HepG2 (cell line): ENCODE measurements around the gene PRR29. TPM values are rescaled to one million over a fixed set of nuclear protein-coding genes. Genes with fewer than 3 reads are reported as not detected.

Experiments
- AGO2 ChIP-seq: fragments of 200-400 bp; formaldehyde crosslinking; optimal IDR thresholded peaks from 2 replicates; pipeline ENCODE3; 2017; ENCODE audit warnings: mild to moderate bottlenecking, low read depth, low read length, moderate library complexity
- GMEB2 ChIP-seq: IDR thresholded peaks from 2 replicates; pipeline ENCODE4 v1.6.1; 2016; ENCODE audit warnings: missing biosample characterization, missing genetic modification reagents, low read depth
- HOXA5 ChIP-seq: sonication (generic); formaldehyde crosslinking; IDR thresholded peaks from 2 replicates; pipeline ENCODE4 v1.4.0; 2020; ENCODE audit warnings: missing genetic modification reagents
- IKZF4 ChIP-seq: sonication (generic); formaldehyde crosslinking; IDR thresholded peaks from 2 replicates; pipeline ENCODE4 v1.5.1; 2020; ENCODE audit warnings: borderline replicate concordance, mild to moderate bottlenecking, low read depth, missing genetic modification reagents; ENCODE audit errors: not compliant biosample characterization
- SKI ChIP-seq: fragments of 450-650 bp; IDR thresholded peaks from one replicate; pipeline ENCODE4 v1.6.1; 2018; ENCODE audit warnings: mild to moderate bottlenecking; ENCODE audit not compliant: partially characterized antibody
- ZBTB20 ChIP-seq: sonication (generic); formaldehyde crosslinking; IDR thresholded peaks from 2 replicates; pipeline ENCODE4 v1.8.1; 2023; ENCODE audit warnings: missing genetic modification reagents, low read depth, mild to moderate bottlenecking, borderline replicate concordance
- ZBTB38 ChIP-seq: sonication (generic); formaldehyde crosslinking; IDR thresholded peaks from 2 replicates; pipeline ENCODE4 v1.5.1; 2020; ENCODE audit warnings: mild to moderate bottlenecking, missing genetic modification reagents
- ZKSCAN1 ChIP-seq: fragments of 150-350 bp; IDR thresholded peaks from 2 replicates; pipeline ENCODE4 v1.6.1; 2014; ENCODE audit warnings: low read length
- ZNF230 ChIP-seq: sonication (generic); formaldehyde crosslinking; IDR thresholded peaks from 2 replicates; pipeline ENCODE4 v1.4.0; 2020; ENCODE audit warnings: mild to moderate bottlenecking, missing genetic modification reagents
- ZNF609 ChIP-seq: sonication (generic); formaldehyde crosslinking; IDR thresholded peaks from 2 replicates; pipeline ENCODE4 v1.4.0; 2020; ENCODE audit warnings: mild to moderate bottlenecking, missing genetic modification reagents, borderline replicate concordance
- polyA plus RNA-seq, 8 experiments: library from polyadenylated mRNA; depleted of rRNA in 3 of 8; stranded (reverse) in 7 of 8; unstranded in 1 of 8; fragments of >200 nt; fragmentation: Illumina TruSeq in 4 of 8; extraction: Trizol in 4 of 8; gene quantifications; 2 replicates each; pipeline versions ENCODE4 v1.2.1 to v1.2.3, GENCODE V29; 2011 to 2016; ENCODE audit warnings: low read depth in 4 of 8, missing spikeins in 1 of 8, mixed read lengths in 1 of 8; ENCODE audit not compliant: insufficient read depth in 1 of 8
- total RNA-seq, 5 experiments: library from RNA; depleted of rRNA; stranded (reverse); fragments of >200 nt; fragmentation: Illumina TruSeq; extraction: Trizol; gene quantifications; 2 replicates each; pipeline ENCODE4 v1.2.3, GENCODE V29; 2016; ENCODE audit warnings: low read depth in 1 of 5
- TF ChIP-seq, protein P1 (sequence below): sonication (generic); formaldehyde crosslinking; conservative IDR thresholded peaks from 2 replicates; pipeline ENCODE4 v1.8.0; 2022; ENCODE audit warnings: missing genetic modification reagents
- TF ChIP-seq, protein P2 (sequence below): IDR thresholded peaks from 2 replicates; pipeline ENCODE4 v1.6.1; 2016; ENCODE audit warnings: mild to moderate bottlenecking, missing biosample characterization, missing genetic modification reagents
- TF ChIP-seq, protein P3 (sequence below): sonication (generic); formaldehyde crosslinking; IDR thresholded peaks from 2 replicates; pipeline ENCODE4 v1.5.0; 2020; ENCODE audit warnings: mild to moderate bottlenecking, missing genetic modification reagents, borderline replicate concordance

Gene PRR29
- total and polyA plus RNA-seq, 2 of the 13 experiments (the other 11 are each of a cell fraction or from before 2014, with no cell fraction given): 0.07 to 0.20 TPM

- TF ChIP-seq ZBTB38 (CRISPR knock-in tag) (no peak; the same call in 1 of the 2 replicates), ZKSCAN1 (no peak), IKZF4 (no peak), ZBTB20 (no peak), ZNF609 (CRISPR knock-in tag) (no peak), ZNF230 (CRISPR knock-in tag) (no peak), SKI (no peak), AGO2 (no peak), HOXA5 (CRISPR knock-in tag) (no peak), GMEB2 (CRISPR knock-in tag) (no peak)
- TF ChIP-seq, protein P1, sequence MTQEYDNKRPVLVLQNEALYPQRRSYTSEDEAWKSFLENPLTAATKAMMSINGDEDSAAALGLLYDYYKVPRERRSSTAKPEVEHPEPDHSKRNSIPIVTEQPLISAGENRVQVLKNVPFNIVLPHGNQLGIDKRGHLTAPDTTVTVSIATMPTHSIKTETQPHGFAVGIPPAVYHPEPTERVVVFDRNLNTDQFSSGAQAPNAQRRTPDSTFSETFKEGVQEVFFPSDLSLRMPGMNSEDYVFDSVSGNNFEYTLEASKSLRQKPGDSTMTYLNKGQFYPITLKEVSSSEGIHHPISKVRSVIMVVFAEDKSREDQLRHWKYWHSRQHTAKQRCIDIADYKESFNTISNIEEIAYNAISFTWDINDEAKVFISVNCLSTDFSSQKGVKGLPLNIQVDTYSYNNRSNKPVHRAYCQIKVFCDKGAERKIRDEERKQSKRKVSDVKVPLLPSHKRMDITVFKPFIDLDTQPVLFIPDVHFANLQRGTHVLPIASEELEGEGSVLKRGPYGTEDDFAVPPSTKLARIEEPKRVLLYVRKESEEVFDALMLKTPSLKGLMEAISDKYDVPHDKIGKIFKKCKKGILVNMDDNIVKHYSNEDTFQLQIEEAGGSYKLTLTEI (CRISPR knock-in tag): no peak
- TF ChIP-seq, protein P2, sequence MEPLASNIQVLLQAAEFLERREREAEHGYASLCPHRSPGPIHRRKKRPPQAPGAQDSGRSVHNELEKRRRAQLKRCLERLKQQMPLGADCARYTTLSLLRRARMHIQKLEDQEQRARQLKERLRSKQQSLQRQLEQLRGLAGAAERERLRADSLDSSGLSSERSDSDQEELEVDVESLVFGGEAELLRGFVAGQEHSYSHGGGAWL (CRISPR knock-in tag): no peak
- TF ChIP-seq, protein P3, sequence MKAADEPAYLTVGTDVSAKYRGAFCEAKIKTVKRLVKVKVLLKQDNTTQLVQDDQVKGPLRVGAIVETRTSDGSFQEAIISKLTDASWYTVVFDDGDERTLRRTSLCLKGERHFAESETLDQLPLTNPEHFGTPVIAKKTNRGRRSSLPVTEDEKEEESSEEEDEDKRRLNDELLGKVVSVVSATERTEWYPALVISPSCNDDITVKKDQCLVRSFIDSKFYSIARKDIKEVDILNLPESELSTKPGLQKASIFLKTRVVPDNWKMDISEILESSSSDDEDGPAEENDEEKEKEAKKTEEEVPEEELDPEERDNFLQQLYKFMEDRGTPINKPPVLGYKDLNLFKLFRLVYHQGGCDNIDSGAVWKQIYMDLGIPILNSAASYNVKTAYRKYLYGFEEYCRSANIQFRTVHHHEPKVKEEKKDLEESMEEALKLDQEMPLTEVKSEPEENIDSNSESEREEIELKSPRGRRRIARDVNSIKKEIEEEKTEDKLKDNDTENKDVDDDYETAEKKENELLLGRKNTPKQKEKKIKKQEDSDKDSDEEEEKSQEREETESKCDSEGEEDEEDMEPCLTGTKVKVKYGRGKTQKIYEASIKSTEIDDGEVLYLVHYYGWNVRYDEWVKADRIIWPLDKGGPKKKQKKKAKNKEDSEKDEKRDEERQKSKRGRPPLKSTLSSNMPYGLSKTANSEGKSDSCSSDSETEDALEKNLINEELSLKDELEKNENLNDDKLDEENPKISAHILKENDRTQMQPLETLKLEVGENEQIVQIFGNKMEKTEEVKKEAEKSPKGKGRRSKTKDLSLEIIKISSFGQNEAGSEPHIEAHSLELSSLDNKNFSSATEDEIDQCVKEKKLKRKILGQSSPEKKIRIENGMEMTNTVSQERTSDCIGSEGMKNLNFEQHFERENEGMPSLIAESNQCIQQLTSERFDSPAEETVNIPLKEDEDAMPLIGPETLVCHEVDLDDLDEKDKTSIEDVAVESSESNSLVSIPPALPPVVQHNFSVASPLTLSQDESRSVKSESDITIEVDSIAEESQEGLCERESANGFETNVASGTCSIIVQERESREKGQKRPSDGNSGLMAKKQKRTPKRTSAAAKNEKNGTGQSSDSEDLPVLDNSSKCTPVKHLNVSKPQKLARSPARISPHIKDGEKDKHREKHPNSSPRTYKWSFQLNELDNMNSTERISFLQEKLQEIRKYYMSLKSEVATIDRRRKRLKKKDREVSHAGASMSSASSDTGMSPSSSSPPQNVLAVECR (CRISPR knock-in tag): peak; percentile 39; the same call in 1 of the 2 replicates
Measured at GRCh38 chr17:63989622-63990345, 8.4 kb upstream of the PRR29 start (continued).
